ENCODE data around the gene CDC42.
A peak's percentile ranks its signal among the peaks of the same experiment; 100 is the strongest.

Gene CDC42

GRCh38 chr1:22075718-22076117 lies 23.2 kb downstream of the CDC42 start:
- H2AFZ ChIP-seq (ENCODE audit: low read length): no peak overlapping the region
- TF ChIP-seq EZH2phosphoT487 (IDR thresholded peaks at IDR 0.05; ENCODE audit: borderline replicate concordance) (no peak), CTCF (conservative IDR thresholded peaks at IDR 0.05; ENCODE audit: low read length) (no peak)
- H3K9me2 ChIP-seq (replicated peaks; ENCODE audit: low read depth, low read length): no peaks in the 10 kb centered on the region
- H3K36me3 ChIP-seq (ENCODE audit: insufficient read depth, low read length): peaks cover 46% of the 10 kb centered on the region; the same call in 1 of the 2 replicates
- no peaks in the 10 kb centered on the region for H3K9me3 ChIP-seq (ENCODE audit: insufficient read depth, low read depth, low read length)
- H3K4me2 ChIP-seq (ENCODE audit: low read depth, low read length, poor library complexity, severe bottlenecking): peak overlapping the region; percentile 23
- H4K20me1 ChIP-seq (ENCODE audit: insufficient read depth, low read length, poor library complexity, severe bottlenecking): peaks cover 94% of the 10 kb centered on the region
- peaks cover 100% of the 10 kb centered on the region for H3K79me2 ChIP-seq (ENCODE audit: insufficient read depth, low read length)
- H3K4me1 ChIP-seq (ENCODE audit: insufficient read depth, low read length, poor library complexity, severe bottlenecking): peaks cover 15% of the 10 kb centered on the region
- peak overlapping the region; percentile 3 for H3K4me3 ChIP-seq (ENCODE audit: low read length, poor library complexity, severe bottlenecking)
- no peak overlapping the region for H3K9ac ChIP-seq (ENCODE audit: low read depth, low read length, poor library complexity, severe bottlenecking)
- no peaks in the 10 kb centered on the region for H3F3A ChIP-seq (ENCODE audit: low read depth)
- no peaks in the 10 kb centered on the region for H3K27me3 ChIP-seq (ENCODE audit: insufficient read depth, low read length, poor library complexity, severe bottlenecking)

- H3K4me1 ChIP-seq (ENCODE audit: insufficient read depth, low read length, poor library complexity, severe bottlenecking): peaks cover 15% of the 10 kb centered on the region
- peaks cover 100% of the 10 kb centered on the region for H3K79me2 ChIP-seq (ENCODE audit: insufficient read depth, low read length)
- H3K9me2 ChIP-seq (replicated peaks; ENCODE audit: low read depth, low read length): no peaks in the 10 kb centered on the region
- H4K20me1 ChIP-seq (ENCODE audit: insufficient read depth, low read length, poor library complexity, severe bottlenecking): peaks cover 91% of the 10 kb centered on the region
- H3K36me3 ChIP-seq (ENCODE audit: insufficient read depth, low read length): peaks cover 49% of the 10 kb centered on the region; the same call in 1 of the 2 replicates
- TF ChIP-seq CTCF (conservative IDR thresholded peaks at IDR 0.05; ENCODE audit: low read length) (no peak), EZH2phosphoT487 (IDR thresholded peaks at IDR 0.05; ENCODE audit: borderline replicate concordance) (no peak)
- no peaks in the 10 kb centered on the region for H3F3A ChIP-seq (ENCODE audit: low read depth)
- no peak overlapping the region for H2AFZ ChIP-seq (ENCODE audit: low read length)
- no peak overlapping the region for H3K4me3 ChIP-seq (ENCODE audit: low read length, poor library complexity, severe bottlenecking)
- no peak overlapping the region for H3K4me2 ChIP-seq (ENCODE audit: low read depth, low read length, poor library complexity, severe bottlenecking)
- no peaks in the 10 kb centered on the region for H3K27me3 ChIP-seq (ENCODE audit: insufficient read depth, low read length, poor library complexity, severe bottlenecking)
- no peak overlapping the region for H3K9ac ChIP-seq (ENCODE audit: low read depth, low read length, poor library complexity, severe bottlenecking)
- H3K9me3 ChIP-seq (ENCODE audit: insufficient read depth, low read depth, low read length): no peaks in the 10 kb centered on the region
Observed at GRCh38 chr1:22076346-22076745, 23.8 kb downstream of the CDC42 start.

GRCh38 chr1:22077728-22078127 lies 25.2 kb downstream of the CDC42 start:
- H3K36me3 ChIP-seq (ENCODE audit: insufficient read depth, low read length): peaks cover 59% of the 10 kb centered on the region; the same call in 1 of the 2 replicates

More at GRCh38 chr1:22077728-22078127, 25.2 kb downstream of the CDC42 start:
- H3K4me3 ChIP-seq (ENCODE audit: low read length, poor library complexity, severe bottlenecking): no peak overlapping the region
- H3K9me2 ChIP-seq (replicated peaks; ENCODE audit: low read depth, low read length): no peaks in the 10 kb centered on the region
- no peak overlapping the region for H2AFZ ChIP-seq (ENCODE audit: low read length)
- no peak overlapping the region for H3K4me2 ChIP-seq (ENCODE audit: low read depth, low read length, poor library complexity, severe bottlenecking)
- H3K9me3 ChIP-seq (ENCODE audit: insufficient read depth, low read depth, low read length): no peaks in the 10 kb centered on the region
- H4K20me1 ChIP-seq (ENCODE audit: insufficient read depth, low read length, poor library complexity, severe bottlenecking): peaks cover 89% of the 10 kb centered on the region
- H3K4me1 ChIP-seq (ENCODE audit: insufficient read depth, low read length, poor library complexity, severe bottlenecking): peaks cover 15% of the 10 kb centered on the region
- H3F3A ChIP-seq (ENCODE audit: low read depth): no peaks in the 10 kb centered on the region
- H3K27me3 ChIP-seq (ENCODE audit: insufficient read depth, low read length, poor library complexity, severe bottlenecking): no peaks in the 10 kb centered on the region
- no peak for TF ChIP-seq CTCF (conservative IDR thresholded peaks at IDR 0.05; ENCODE audit: low read length)
- peaks cover 98% of the 10 kb centered on the region for H3K79me2 ChIP-seq (ENCODE audit: insufficient read depth, low read length)
- H3K9ac ChIP-seq (ENCODE audit: low read depth, low read length, poor library complexity, severe bottlenecking): no peak overlapping the region
